ENCODE data around the gene ALDH1L1. TPM values are rescaled to one million over a fixed set of nuclear protein-coding genes. Genes with fewer than 3 reads are reported as not detected.

ALDH1L1 gene
- total and polyA plus RNA-seq, 9 of the 15 experiments (the other 6 are each of a cell fraction or from before 2014, with no cell fraction given) = 0.06 to 1.9 (median 0.57) TPM; not detected in 1

DNA sequence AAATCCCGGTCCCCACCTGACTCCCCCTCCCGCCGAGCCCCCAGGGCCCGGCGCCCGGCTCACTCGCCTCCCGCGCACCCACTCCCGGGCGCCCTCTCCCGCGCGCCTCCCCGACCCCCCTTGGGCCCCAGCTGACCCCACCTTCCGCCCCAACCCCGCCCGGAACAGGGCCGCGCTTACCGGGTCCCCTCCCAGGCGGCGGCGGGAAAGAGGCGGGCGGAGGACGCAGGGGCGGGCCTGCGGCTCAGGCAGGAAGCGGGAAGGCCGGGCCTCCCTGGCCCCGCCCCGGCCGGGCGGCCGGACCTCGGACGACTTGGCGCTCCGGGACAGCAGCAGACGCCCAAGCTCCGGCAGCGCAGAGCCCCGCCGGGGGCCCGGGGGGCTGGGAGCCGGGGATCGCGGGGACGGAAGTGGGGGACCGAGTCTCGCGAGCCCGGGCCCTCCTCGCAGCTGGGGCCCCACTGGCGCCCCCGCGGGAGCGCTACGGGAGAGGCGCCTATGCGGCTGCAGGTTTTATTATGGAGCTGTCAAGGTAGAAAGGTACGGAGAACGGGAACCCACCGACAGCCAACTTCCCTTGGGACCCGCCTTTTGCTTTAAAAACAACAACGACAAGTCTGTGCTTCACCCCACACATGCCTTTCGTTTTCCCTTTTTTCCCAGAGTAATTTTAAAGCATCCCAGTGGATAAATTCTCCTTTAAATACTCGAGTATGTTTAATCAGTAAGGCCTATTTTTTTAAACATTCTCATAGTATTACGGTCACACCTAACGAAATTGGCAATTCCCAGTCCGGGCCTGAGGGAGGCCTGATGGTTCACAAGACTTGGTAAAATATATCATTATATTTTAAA is 96.2 kb downstream of the ALDH1L1 start, which contains the start of gene SLC41A3 (continued):
- TF ChIP-seq TAF9B (IDR thresholded peaks at IDR 0.05; ENCODE audit: partially characterized antibody) (no peak), BRF2 (IDR thresholded peaks at IDR 0.05; ENCODE audit: borderline replicate concordance, insufficient read depth, insufficient read length) (no peak), XRCC4 (IDR thresholded peaks at IDR 0.05; ENCODE audit: extremely low read depth, insufficient read depth, insufficient read length) (no peak), RBM34 (IDR thresholded peaks at IDR 0.05; ENCODE audit: borderline replicate concordance, insufficient read depth, low read length) (no peak), SIX5 (IDR thresholded peaks at IDR 0.05; ENCODE audit: borderline replicate concordance in 1 of 2, insufficient read depth in 1 of 2, low read depth in 1 of 2, low read length in 2 of 2) (no peak), TSC22D4 (tag; IDR thresholded peaks at IDR 0.05) (no peak), PRPF4 (IDR thresholded peaks at IDR 0.05; ENCODE audit: insufficient read depth, low read depth, low read length, poor library complexity, severe bottlenecking) (no peak), HEY1 (CRISPR knock-in tag; IDR thresholded peaks at IDR 0.05; ENCODE audit: borderline replicate concordance) (no peak), MYBL2 (IDR thresholded peaks at IDR 0.05; ENCODE audit: low read depth) (no peak), MYBL2 (CRISPR knock-in tag; IDR thresholded peaks at IDR 0.05; ENCODE audit: borderline replicate concordance) (no peak), RBM25 (IDR thresholded peaks at IDR 0.05; ENCODE audit: low read depth, low read length, severe bottlenecking) (peak; percentile 75), POLR2G (IDR thresholded peaks at IDR 0.05; ENCODE audit: low read depth, low read length) (peak; percentile 88), HMG20A (CRISPR knock-in tag; conservative IDR thresholded peaks at IDR 0.05) (no peak), TCFL5 (CRISPR knock-in tag; conservative IDR thresholded peaks at IDR 0.05) (no peak), HMG20B (CRISPR knock-in tag; IDR thresholded peaks at IDR 0.05) (no peak), VEZF1 (CRISPR knock-in tag; IDR thresholded peaks at IDR 0.05) (peak; percentile 81), ZNF717 (CRISPR knock-in tag; IDR thresholded peaks at IDR 0.05) (no peak), NONO (IDR thresholded peaks at IDR 0.05; ENCODE audit: low read depth in 2 of 2, low read length in 1 of 2) (peak in 1 of 2 experiments; percentile 9; a peak in 1 of 4 replicates)
- TF ChIP-seq, protein P1, sequence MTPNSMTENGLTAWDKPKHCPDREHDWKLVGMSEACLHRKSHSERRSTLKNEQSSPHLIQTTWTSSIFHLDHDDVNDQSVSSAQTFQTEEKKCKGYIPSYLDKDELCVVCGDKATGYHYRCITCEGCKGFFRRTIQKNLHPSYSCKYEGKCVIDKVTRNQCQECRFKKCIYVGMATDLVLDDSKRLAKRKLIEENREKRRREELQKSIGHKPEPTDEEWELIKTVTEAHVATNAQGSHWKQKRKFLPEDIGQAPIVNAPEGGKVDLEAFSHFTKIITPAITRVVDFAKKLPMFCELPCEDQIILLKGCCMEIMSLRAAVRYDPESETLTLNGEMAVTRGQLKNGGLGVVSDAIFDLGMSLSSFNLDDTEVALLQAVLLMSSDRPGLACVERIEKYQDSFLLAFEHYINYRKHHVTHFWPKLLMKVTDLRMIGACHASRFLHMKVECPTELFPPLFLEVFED (CRISPR knock-in tag; conservative IDR thresholded peaks at IDR 0.05) = no peak
- TF ChIP-seq, protein P2, sequence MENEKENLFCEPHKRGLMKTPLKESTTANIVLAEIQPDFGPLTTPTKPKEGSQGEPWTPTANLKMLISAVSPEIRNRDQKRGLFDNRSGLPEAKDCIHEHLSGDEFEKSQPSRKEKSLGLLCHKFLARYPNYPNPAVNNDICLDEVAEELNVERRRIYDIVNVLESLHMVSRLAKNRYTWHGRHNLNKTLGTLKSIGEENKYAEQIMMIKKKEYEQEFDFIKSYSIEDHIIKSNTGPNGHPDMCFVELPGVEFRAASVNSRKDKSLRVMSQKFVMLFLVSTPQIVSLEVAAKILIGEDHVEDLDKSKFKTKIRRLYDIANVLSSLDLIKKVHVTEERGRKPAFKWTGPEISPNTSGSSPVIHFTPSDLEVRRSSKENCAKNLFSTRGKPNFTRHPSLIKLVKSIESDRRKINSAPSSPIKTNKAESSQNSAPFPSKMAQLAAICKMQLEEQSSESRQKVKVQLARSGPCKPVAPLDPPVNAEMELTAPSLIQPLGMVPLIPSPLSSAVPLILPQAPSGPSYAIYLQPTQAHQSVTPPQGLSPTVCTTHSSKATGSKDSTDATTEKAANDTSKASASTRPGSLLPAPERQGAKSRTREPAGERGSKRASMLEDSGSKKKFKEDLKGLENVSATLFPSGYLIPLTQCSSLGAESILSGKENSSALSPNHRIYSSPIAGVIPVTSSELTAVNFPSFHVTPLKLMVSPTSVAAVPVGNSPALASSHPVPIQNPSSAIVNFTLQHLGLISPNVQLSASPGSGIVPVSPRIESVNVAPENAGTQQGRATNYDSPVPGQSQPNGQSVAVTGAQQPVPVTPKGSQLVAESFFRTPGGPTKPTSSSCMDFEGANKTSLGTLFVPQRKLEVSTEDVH (IDR thresholded peaks at IDR 0.05; ENCODE audit: low read depth, partially characterized antibody) = no peak
